Measurements from ENCODE around the gene UQCR10.

Gene UQCR10

DNA sequence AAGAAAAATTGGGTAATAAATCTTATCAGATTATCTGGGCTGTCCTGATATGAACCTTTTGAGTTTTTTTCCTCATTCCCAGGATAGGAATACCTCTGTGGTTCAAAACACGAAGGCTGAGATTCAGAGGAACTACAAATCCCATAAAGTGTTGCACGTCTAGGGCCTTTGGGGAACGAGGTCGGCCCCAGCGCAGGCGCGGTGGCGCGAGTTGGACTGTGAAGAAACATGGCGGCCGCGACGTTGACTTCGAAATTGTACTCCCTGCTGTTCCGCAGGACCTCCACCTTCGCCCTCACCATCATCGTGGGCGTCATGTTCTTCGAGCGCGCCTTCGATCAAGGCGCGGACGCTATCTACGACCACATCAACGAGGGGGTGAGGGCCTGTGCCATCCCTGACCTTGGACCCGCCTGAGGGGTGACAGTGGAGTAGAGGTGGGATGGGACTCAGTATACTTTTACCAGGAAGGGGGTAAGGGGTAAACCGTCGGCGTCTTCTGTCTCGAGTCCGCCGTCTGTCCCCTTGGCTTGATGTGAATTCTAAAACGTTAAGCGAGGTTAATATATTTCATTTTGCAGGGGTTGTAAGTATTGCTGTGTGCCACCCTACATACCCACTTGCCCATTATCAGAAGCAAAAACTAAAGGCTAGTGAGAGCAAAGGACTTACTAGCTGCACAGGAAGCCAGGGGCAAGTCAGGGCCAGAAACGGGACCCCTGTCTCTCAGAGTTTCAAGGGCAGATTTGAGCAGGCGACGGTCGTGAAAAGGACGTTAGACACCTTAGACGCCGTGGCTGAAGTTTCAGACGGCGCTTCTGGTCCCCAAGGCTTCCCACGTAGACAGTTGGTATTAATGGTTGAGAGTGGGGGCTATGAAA, at the start of gene UQCR10:
Gene UQCR10, plus strand, starts transcription at position 199 of the 881 bp plus-strand sequence. Its CDS starts 30 bp downstream, at position 229.
- H3K27ac Mint-ChIP-seq: peak within 1 kb of the TSS; percentile 99 to 100
- no peaks in the 10 kb centered on the region for H3K27me3 Mint-ChIP-seq
- H3K9me3 Mint-ChIP-seq: no peaks in the 10 kb centered on the region
- ATAC-seq: peak; percentile 89
- H3K4me3 Mint-ChIP-seq: peak within 1 kb of the TSS; percentile 100
- peak; percentile 89 to 91 for DNase-seq
- peaks cover 49% of the 10 kb centered on the region for H3K4me1 Mint-ChIP-seq

DNA sequence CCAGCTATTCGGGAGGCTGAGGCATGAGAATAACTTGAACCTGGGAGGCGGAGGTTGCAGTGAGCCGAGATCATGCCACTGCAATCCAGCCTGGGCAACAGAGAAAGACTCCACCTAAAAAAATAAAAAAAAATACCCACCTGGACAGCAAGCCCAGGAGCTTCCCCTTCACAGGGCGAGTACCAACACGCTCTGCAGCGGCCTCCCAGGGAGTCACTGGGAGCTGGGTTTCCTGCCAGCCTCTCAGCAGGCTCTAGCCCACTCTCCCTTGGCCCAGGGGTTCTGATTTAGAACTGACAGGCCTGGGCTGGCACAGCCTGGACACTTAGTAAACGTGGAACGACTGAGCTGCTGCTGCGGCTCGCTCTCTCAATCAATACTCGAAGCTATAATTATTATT, 49.4 kb upstream of the UQCR10 start:
- Mint-ChIP-seq H3K27me3 (peaks cover 83% of the 10 kb centered on the region), H3K9me3 (no peaks in the 10 kb centered on the region), H3K27ac (no peak overlapping the region), H3K4me1 (peaks cover 8% of the 10 kb centered on the region), H3K4me3 (no peak overlapping the region)
- DNase-seq (no peak), ATAC-seq (no peak)

GRCh38 chr22:29718949-29719898, 47.9 kb upstream of the UQCR10 start:
- H3K4me3 Mint-ChIP-seq: peak overlapping the region in 1 of 2 donors; percentile 73
- no peak overlapping the region for H3K27ac Mint-ChIP-seq
- peaks cover 87% of the 10 kb centered on the region for H3K27me3 Mint-ChIP-seq
- DNase-seq (no peak), ATAC-seq (no peak)
- H3K4me1 Mint-ChIP-seq: peaks cover 8% of the 10 kb centered on the region
- H3K9me3 Mint-ChIP-seq: no peaks in the 10 kb centered on the region

DNA sequence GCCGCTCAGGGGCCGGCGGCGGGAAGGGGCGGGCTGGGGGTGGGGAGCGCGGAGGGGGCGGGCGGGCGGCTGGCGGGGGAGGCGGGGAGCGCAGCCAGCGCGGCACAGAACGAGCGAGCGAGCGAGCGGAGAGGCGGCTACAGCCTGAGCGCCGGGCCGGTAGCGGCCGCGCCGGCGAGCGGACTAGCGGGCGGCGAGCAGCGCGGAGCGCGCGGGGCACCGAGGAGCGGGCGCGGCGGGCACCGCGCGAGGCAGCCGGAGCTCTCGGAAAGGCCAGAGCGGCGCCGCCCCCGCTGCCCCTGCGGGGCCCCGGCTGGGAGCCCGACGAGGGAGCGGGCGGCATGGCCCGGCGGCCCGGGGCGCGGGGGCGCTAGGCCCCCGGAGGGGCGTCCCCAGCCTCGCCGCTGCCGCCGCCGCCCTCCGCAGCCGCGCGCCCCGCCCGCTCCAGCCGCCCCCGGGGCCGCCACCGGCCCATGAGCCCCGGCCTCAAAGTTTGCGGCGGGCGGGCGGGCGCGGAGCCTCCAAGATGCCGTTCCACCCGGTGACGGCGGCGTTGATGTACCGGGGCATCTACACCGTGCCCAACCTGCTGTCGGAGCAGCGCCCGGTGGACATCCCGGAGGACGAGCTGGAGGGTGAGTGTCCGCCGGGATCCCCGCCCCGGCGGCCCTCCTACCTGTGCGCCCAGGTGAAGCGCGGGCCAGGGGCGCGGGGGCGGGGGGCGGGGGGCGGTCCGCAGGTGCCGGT, 47.1 kb upstream of the UQCR10 start, which contains the start of gene CABP7:
Gene CABP7, plus strand, starts transcription at position 105 of the 747 bp plus-strand sequence. Its CDS starts 422 bp downstream, at position 527.
- Mint-ChIP-seq H3K9me3 (no peaks in the 10 kb centered on the region), H3K27me3 (peaks cover 80% of the 10 kb centered on the region), H3K4me1 (peaks cover 8% of the 10 kb centered on the region), H3K27ac (no peak within 1 kb of the TSS), H3K4me3 (peak within 1 kb of the TSS in 1 of 2 donors; percentile 73)
- peak; percentile 30 for ATAC-seq
- DNase-seq: no peak

DNA sequence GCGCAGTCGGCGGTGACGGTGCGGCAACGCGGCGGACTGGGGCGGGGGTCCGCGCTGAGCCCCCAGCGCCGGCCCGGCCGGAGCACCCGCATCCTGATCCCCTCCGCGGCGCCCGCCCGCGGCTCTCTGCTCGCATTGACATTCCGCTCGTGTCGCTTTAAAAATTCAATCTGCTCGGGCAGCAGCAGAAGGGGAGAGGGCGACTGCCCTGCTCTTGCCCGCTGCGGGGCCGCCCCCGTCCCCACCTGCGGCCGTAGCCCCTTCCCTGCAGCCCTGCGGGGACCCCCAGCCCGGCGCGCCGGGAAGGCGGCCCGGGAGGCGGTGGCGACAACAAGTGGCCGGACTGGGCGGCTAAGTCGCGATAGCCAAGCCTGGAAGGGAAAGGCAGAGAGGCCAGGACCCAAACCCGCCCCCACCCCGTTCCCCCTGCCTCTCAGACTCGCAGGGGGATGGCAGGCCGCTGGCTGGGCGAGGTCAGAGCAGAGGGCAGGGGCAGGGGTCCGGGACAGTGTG, 46.3 kb upstream of the UQCR10 start:
- ATAC-seq: no peak
- H3K9me3 Mint-ChIP-seq: no peaks in the 10 kb centered on the region
- peaks cover 8% of the 10 kb centered on the region for H3K4me1 Mint-ChIP-seq
- DNase-seq: no peak
- H3K4me3 Mint-ChIP-seq: no peak overlapping the region
- peaks cover 83% of the 10 kb centered on the region for H3K27me3 Mint-ChIP-seq
- H3K27ac Mint-ChIP-seq: no peak overlapping the region

DNA sequence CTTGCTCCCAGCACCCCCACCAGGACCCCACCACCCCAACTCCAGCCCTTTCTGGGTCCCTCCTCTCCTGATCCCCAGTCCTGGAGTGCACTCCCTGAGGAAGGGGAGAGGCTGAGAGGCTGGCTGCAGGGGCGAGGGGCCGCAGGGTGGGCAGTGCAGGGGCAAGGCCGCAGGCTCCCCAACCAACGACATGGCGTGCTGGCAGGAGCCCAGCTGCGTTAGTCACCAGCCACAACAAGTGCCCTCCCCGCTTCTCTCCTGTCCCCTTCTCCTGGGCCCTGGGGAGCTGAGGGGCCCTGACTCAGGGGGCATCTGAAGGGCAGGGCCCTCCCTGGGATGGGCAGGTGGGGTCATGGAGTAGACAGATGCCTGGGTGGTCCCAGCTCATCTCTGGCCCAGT, 45.0 kb upstream of the UQCR10 start:
- DNase-seq (no peak), ATAC-seq (no peak)
- Mint-ChIP-seq H3K4me3 (no peak overlapping the region), H3K9me3 (no peaks in the 10 kb centered on the region), H3K4me1 (peaks cover 8% of the 10 kb centered on the region), H3K27ac (no peak overlapping the region), H3K27me3 (peaks cover 77% of the 10 kb centered on the region)

DNA sequence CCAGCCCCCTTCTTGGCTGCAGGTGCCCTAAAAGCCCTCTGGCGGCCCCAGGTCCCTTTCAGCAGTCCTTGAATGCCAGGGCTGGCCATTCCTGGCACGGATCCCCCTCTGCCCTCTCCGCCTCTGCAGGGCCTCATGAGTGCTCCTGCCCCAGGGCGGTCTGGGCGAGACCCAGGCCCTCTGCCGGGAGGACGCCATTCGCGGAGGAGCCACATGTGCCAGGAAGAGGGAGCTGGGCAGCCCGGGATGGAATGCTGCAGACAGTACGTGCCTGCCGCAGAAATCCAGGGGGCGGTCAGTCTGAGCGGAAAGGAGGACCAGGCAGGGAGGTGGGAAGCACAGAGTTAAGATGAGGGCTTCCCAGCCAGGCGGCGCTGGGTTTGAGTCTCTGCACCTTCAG, 44.6 kb upstream of the UQCR10 start:
- ATAC-seq (no peak), DNase-seq (no peak)
- H3K27me3 Mint-ChIP-seq: peaks cover 73% of the 10 kb centered on the region
- peaks cover 8% of the 10 kb centered on the region for H3K4me1 Mint-ChIP-seq
- no peak overlapping the region for H3K27ac Mint-ChIP-seq
- H3K4me3 Mint-ChIP-seq: no peak overlapping the region
- no peaks in the 10 kb centered on the region for H3K9me3 Mint-ChIP-seq

GRCh38 chr22:29723766-29724165, 43.4 kb upstream of the UQCR10 start:
- H3K27ac Mint-ChIP-seq: no peak overlapping the region
- H3K27me3 Mint-ChIP-seq: peaks cover 61% of the 10 kb centered on the region
- H3K4me1 Mint-ChIP-seq: peaks cover 8% of the 10 kb centered on the region
- DNase-seq (no peak), ATAC-seq (no peak)
- H3K9me3 Mint-ChIP-seq: no peaks in the 10 kb centered on the region
- H3K4me3 Mint-ChIP-seq: no peak overlapping the region

- no peak overlapping the region for H3K27ac Mint-ChIP-seq
- DNase-seq (no peak), ATAC-seq (no peak)
- H3K27me3 Mint-ChIP-seq: peaks cover 50% of the 10 kb centered on the region
- no peaks in the 10 kb centered on the region for H3K9me3 Mint-ChIP-seq
- no peaks in the 10 kb centered on the region for H3K4me1 Mint-ChIP-seq
- H3K4me3 Mint-ChIP-seq: no peak overlapping the region
Observed at GRCh38 chr22:29724843-29725242, 42.3 kb upstream of the UQCR10 start.

GRCh38 chr22:29726106-29726505, 41.1 kb upstream of the UQCR10 start:
- Mint-ChIP-seq H3K9me3 (no peaks in the 10 kb centered on the region), H3K27ac (no peak overlapping the region), H3K27me3 (peaks cover 46% of the 10 kb centered on the region), H3K4me1 (no peaks in the 10 kb centered on the region), H3K4me3 (no peak overlapping the region)
- no peak for DNase-seq
- ATAC-seq: no peak

DNA sequence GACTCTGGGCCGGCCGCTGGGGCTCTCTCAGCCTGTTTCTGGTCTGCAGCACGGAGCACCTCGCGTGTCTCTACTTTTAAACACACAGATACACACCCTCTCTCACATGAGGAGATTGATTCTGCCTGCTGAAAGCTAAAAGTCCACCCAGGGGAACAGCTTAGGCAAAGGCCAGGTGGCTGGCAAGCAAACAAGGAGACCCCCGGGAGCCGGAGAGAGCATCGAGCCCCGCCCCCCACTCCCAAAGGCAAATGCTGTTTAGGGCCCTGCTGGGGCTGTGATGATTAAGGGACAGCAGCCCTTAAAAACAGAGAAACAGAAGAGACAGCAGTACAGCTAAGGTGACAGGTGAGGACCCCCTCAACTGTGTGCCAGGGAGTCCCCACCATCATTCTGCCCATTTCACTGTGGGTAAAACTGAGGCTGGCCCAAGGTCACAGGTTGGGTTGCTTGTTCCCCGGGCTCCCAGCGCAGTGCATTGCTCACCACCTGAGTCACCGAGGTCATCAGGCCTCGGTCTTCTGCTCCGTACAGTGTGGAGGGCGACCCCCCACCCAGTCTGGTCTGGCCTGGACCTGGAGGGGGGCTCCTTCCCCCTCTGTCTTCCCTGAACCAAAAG, 40.5 kb upstream of the UQCR10 start:
- Mint-ChIP-seq H3K4me1 (no peaks in the 10 kb centered on the region), H3K27me3 (peaks cover 41% of the 10 kb centered on the region), H3K4me3 (no peak overlapping the region), H3K9me3 (no peaks in the 10 kb centered on the region), H3K27ac (peak overlapping the region in 1 of 2 donors; percentile 59)
- ATAC-seq: no peak
- no peak for DNase-seq

DNA sequence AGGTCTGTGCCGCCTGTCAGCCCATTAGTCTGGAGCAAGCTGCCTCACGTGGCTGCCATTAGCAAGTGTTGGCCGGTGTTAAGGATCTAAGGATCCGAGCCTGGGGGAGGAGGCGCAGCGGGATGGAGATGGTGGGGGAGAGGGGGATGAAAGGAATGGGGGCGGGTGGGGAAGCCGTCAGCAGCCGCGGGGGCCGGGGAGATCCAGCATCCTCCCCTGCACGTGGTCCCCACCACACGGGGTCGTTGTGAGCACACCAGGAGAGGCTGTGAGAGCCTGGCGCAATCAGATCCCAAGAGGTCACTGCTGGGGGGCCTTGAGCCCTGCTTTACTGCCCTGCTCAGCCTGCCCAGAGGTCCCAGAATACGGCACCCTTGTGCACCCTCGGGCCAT, 40.0 kb upstream of the UQCR10 start:
- Mint-ChIP-seq H3K9me3 (no peaks in the 10 kb centered on the region), H3K27me3 (peaks cover 36% of the 10 kb centered on the region), H3K27ac (peak overlapping the region in 1 of 2 donors; percentile 59), H3K4me3 (no peak overlapping the region), H3K4me1 (no peaks in the 10 kb centered on the region)
- ATAC-seq (peak; percentile 37), DNase-seq (no peak)

- ATAC-seq (no peak), DNase-seq (no peak)
- no peaks in the 10 kb centered on the region for H3K9me3 Mint-ChIP-seq
- H3K27me3 Mint-ChIP-seq: peaks cover 16% of the 10 kb centered on the region
- H3K4me3 Mint-ChIP-seq: no peak overlapping the region
- H3K4me1 Mint-ChIP-seq: no peaks in the 10 kb centered on the region
- H3K27ac Mint-ChIP-seq: no peak overlapping the region
Observed at GRCh38 chr22:29729161-29729560, 38.0 kb upstream of the UQCR10 start.

DNA sequence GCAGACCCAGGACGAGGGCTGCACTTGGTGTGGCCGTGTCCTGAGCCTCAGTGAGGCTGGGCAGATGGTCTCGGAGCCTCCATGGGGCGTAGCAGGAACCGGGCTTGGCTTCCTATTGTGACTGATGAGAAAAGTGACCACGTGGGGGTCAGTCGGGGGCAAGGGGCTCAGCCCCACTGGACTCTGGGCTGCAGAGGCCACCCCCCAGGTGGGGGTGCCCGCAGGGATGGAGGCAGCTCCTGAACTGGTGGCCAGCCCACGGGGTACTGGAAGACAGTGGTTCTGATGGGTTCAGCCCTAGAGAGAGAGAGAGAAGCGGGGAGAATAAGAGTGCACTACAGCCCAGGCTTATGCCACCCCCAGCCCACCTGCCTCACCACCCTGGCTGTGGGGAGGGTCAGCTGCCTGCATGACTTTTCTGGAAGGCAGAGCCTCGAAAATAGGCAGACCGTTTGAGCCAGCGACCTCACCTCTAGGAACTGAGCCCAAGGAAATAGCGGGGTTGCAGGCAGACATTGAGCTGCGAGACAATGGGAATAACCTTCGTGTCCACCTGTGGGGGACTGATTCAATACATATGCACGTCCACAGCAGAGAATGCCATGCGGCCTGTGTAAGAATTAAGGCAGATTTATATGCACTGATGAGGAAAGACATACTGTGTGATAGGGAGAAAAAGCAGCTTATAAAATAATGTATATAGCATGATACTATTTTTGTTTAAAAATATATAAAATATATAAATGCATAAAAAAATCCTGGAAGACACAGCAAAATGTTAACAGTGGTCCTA, 35.9 kb upstream of the UQCR10 start:
- Mint-ChIP-seq H3K4me3 (no peak overlapping the region), H3K27me3 (peaks cover 7% of the 10 kb centered on the region)
- no peak for ATAC-seq

More for the DNA sequence above, 35.9 kb upstream of the UQCR10 start:
- Mint-ChIP-seq H3K9me3 (no peaks in the 10 kb centered on the region), H3K4me1 (no peaks in the 10 kb centered on the region), H3K27ac (no peak overlapping the region)
- no peak for DNase-seq
